Activated T-cell treated with anti-CD3 and anti-CD28 coated beads for 1 hour (primary cell): ENCODE data around the gene SLC6A13.

Source experiments
- DNase-seq: peaks from one replicate; pipeline ENCODE4 v3.0.0-alpha.2; 2020; ENCODE audit warnings: low read depth

Gene SLC6A13

DNA sequence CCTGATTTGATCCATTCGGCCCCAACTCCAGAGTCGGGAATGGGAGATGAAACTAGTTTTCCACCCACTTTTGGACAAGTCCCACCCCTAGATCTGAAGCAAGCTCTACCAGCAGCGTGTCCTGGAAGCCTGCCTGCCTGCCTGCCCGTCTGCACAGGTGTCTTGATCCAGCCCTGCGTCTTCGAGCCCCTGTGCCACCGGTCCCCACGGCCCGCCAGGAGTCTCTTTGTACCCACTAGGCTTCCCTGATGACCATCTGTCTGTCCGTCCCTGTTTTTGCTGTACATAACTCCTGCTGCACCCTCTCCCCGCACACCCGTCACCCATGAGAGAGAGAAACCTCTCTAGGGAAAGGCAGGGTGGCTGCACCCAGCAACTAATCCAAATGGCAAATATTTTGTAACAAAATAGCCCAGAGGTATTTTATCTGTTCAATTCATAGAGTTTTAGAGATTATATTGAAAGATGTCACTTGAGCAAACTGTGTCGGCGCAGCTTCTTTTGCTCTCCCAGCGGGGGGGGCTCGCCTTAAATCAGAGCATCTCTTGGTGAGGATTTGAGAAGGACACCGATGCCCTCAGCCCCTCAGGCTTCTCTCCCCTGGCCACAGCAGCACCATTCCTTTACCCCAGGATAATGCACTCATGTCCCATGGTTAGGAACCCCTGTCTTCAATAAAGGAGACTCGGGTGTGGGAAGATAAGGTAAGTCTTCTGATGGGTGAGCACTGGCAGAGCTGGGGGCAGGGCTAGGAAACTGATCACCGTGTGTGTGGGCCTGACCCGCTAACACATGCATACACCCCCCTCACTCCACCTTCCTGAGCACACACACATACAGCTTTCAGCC lies 84.4 kb downstream of the SLC6A13 start:
- DNase-seq = no peak

DNA sequence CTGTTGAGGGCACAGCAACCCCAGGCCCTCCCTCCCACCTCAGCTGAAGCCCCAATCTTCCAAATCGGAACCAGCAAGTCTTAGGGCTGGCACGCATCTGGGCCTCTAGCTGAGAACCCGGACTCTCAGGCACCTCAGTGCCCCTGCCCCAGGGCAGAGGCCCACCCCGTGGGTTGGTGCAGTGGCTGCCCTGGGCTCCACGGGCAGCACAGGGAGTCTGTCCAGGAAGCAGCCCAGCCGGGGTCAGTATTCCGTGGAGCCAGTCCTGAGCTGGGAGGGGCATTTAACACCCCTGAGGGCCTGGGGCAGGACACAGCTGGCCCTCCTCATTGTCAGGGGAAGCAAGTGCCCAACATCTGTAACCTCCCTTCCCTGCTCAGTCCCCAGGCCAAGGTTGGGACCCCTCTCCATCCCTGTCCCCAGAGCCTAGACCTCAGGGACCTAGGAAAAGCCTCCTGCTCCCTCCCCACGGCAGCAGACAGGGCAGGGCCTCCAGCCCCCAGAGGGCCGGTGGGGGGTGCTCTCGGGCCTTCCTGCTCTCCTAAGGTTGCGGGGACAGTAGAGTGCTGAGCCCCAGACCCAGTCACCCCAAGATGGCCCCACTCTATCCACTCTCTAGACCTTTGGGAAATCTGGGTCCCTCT lies 85.2 kb downstream of the SLC6A13 start:
- DNase-seq = no peak

DNA sequence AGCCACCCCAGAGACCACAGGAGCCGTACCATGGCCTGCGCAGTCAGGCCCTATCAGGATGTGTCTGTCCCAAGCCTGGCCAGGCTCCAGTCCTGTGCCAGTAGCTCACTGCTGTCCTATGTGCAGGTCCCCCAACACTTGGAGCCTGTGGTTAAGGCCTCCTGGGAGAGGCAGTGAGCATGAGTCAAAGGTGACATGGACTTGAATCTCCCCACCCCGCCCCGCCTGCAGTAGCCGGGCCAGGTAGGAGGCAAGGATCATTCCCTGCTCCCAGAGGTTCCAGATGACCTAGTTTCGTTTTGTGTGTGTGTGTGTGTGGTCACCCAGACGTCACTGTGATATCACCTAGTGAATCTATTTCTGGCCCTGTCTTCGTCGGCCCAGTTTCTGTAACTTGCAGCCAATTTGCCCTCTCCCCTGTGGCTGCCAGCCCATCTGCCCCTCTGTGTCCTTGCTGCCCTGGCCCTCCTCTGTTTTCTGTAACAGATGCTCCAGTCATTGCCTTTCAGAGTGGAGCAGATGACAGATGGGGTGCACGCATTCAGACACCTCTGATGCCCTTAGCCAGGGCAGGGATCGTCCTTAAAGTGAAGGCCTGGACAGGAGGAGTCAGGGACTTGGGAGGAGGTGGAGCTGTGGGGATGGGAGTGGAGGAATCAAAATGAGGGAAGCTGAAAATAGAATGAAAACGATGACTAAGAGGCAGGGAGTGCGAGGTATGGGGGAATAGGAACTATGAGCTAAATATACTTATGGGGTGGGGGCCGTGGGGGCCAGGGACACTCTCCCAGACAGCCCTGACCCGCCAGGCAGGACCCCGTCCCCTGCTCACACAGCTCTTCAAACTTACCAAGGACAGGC lies 86.1 kb downstream of the SLC6A13 start:
- DNase-seq = no peak

DNA sequence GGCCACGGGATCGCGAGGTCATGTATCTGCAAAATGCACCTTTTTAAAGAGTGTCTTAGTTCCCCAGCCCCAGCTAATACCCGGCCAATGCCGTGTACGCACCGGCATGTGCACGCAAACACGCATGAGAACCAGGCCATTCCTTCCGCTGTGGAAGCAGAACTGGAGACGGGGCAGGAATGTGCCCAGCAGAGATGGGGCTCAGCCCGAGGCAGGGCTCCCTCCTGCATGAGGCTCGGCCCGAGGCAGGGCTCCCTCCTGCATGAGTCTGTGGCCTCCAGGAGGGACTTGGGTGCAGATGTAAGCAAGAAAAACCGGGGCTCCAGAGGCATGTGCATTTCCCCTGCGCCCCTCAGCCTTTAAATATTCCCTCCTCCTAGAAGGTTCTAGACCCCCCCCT lies 86.9 kb downstream of the SLC6A13 start:
- DNase-seq = no peak

DNA sequence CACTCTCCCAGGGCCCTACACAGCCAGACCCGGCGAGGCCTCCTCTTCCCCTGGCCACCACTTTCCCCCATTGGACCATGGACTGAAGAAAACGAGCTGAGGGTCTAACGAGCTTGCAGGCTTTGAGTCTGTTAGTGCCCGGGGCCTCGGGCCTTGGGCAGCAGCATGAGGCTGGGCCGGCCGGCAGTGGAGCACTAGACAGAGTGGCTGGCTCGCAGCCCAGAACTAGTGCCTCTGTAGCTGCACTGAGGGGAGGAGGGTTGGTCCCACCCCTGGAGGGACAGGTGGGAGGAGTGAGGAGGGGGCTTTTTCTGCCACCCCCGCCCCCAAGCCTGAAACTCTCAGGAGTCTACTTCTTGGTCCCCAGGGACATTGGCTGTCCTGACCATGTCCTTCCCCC lies 87.4 kb downstream of the SLC6A13 start:
- no peak for DNase-seq

DNA sequence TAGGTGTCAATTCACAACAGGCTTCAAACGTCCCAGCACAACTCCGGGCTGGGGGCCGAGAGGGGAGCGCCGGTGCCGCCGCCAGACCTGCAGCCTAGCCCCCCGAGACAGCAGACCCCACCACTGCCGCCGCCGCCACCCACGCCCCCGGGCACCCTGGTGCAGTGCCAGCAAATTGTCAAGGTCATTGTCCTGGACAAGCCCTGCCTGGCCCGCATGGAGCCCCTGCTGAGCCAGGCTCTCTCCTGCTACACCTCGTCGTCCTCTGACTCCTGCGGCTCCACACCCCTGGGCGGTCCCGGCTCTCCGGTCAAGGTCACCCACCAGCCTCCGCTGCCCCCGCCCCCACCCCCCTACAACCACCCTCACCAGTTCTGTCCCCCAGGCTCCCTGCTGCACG lies 88.0 kb downstream of the SLC6A13 start:
- DNase-seq = no peak

DNA sequence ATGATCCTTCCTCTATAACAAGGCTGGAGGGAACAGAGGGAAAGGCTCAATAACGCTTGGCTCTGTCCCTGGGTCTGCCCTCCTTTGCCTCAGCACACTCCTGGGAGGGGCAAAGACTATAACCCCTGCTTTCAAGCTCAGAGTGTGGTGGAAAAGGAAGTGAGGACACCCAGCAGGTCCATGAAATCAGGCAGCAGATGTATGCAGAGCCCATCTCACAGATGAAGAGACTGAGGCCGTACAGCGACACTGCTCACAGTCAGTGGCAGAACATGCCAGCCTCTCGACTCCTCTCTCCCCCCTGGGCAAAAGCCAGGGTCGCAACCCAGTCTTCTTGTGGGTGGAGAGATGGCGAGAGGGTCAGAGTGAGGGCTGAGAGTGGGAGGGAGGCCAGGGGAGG lies 88.5 kb downstream of the SLC6A13 start:
- no peak for DNase-seq

DNA sequence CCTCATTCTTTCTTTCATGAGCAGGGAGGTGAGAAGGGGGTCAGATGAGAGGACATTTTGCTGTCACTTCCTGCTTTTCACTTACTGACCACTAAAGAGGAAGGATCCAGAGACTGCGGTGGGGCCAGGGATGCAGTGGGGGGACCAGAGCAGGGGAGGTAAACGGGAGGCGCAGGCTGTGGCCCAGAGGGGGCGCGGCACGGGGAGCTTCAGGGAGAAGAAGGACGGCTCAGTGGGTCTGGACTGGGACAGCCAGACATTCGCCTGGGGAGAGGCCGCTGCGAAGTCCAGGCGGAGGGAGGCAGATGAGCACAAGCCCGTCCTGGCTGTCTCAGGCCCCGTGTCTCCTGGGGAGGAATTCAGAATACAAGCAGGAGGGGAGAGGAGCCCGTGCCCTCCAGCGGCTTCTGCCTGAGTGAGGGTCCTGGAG lies 89.9 kb downstream of the SLC6A13 start:
- no peak for DNase-seq

DNA sequence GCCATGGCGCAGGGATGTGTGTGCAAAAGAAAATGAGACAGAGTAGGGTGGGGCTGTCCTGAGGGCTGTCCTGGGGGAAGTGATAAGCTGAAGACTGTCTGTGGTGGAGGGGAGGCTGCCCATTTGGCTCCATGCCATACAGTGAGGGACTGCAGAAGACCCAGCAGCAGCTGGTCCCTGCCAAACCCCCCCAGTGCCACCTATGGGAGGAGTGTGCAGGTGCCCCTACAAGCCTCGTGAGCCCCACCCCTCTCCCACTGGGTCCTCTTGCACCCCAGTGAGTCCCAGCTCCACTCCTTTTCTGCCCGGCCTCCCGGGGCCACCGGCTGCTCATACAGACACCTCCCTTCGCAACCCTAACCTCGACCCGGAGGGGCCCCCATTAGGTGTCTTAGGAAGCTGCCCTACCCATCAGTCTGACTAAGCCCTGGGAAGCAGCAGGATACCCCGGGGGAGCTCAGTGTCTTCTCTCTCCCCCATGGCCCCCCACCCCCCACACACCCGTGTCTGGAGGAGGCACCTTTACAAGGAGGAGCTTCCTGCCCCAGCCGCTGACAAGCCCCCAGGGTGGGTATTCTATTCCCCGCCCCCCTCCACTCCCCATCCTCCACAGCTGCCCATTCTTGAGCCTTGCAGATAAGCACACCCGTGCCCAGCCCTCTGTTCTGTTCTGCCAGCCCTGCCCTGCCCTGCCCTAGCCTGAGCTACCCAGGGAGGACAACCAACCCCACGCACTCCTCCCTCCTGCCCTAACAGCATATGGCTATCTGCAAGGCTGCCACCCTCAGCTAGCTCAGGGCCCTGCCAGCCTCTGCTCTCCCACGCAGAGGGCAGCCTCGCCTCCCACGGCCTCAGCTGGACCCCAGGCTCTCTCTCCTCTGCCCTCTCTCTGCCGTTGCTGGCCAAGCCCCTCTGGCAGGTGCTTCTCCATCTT lies 90.6 kb downstream of the SLC6A13 start:
- no peak for DNase-seq

DNA sequence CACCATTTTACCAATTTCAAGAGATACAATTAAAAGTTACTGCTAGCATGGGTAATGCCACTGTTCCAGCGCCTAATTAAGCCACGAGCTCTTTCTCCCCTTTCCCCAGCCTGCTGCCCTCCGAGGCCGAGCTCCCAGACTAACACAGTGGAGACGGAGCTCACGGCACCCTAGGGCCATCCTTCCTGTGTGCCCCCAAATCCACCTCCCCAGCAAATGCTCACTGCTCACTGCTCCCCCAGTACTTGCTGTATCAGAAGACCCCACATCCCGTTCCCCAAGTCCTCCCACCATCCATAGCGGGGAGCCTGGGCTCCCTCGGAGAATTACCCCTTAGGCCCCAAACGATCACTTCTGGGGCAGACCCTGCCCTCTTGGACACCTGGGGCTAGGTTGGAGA lies 91.4 kb downstream of the SLC6A13 start:
- DNase-seq = no peak
